ENCODE results near the gene RELL2.
A peak's percentile ranks its signal among the peaks of the same experiment; 100 is the strongest.

The RELL2 gene

DNA sequence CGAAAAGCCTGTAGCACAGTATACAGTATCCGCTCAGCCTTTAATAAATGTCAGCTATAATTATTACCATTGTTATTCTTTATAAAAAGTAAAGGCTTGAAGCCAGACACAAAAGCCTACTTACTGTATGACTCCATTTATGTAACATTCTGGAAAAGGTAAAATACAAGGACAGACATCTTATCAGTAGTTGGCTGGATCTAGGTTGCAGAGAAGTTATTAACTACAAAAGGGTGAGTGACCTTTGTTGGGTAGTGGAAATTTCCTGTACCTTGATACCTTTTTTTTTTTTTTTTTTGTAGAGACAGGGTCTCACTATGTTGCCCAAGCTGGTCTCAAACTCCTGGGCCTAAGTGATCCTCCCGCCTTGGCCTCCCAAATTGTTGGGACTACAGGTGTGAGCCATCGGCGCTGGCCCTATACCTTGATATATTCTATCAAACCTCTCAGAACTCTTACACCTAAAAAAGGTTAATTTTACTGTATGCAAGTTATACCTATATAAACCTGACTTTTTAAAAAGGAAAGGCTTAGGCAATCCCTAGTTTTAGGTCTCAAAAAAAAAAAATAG is 6.1 kb upstream of the RELL2 start:
- Mint-ChIP-seq H3K4me1 (peaks cover 17% of the 10 kb centered on the region), H3K27me3 (no peaks in the 10 kb centered on the region), H3K27ac (ENCODE audit: low read depth) (no peak overlapping the region), H3K36me3 (ENCODE audit: insufficient read depth) (peaks cover 28% of the 10 kb centered on the region), H3K9me3 (no peaks in the 10 kb centered on the region), H3K4me3 (no peak overlapping the region)
- no peak for DNase-seq (ENCODE audit: low spot score in 2 of 2)
- ATAC-seq (replicated peaks; ENCODE audit: extremely low read depth, poor library complexity, severe bottlenecking): no peak

- H3K36me3 Mint-ChIP-seq (ENCODE audit: insufficient read depth): peaks cover 17% of the 10 kb centered on the region
These were observed 4.1 kb upstream of the RELL2 start for GRCh38 chr5:141632650-141633049.

DNA sequence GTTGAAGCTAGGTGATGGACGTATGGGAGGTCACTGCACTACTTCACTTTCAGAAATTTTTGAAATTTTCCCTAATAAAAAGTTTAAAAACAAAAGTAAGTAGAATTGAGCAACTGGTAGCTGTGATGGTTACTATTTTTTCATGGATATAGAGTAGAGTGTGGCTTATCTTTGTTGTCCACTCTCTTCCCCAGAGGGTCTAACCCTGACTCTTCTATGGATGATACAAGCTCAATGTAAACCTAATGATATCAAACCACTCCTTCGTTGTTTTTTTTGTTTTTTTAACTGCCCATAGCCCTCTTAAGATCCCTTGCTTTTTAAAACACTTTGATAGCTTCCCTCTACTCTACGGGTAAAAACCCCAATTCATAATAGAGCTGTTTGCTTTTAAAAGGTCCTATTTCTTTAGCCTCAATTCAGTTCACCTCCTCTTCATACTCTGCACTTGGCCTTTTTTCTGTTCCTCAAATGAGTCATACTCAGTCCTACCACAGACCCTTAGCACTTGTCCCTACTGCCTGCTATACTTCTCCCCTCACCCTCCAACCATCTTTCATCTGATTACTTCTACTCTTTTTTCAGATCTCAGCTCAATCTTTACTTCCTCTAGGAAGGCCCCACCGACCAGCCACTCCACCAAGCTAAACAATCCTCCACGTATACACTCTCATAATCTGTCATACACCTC is 2.8 kb upstream of the RELL2 start:
- Mint-ChIP-seq H3K4me3 (no peak overlapping the region), H3K27me3 (no peaks in the 10 kb centered on the region), H3K9me3 (no peaks in the 10 kb centered on the region), H3K4me1 (peaks cover 33% of the 10 kb centered on the region), H3K27ac (ENCODE audit: low read depth) (no peak overlapping the region), H3K36me3 (ENCODE audit: insufficient read depth) (peaks cover 10% of the 10 kb centered on the region)
- DNase-seq (ENCODE audit: low spot score in 2 of 2) (no peak), ATAC-seq (replicated peaks; ENCODE audit: extremely low read depth, poor library complexity, severe bottlenecking) (no peak)

More at GRCh38 chr5:141632650-141633049, 4.1 kb upstream of the RELL2 start:
- Mint-ChIP-seq H3K9me3 (no peaks in the 10 kb centered on the region), H3K27me3 (no peaks in the 10 kb centered on the region), H3K4me1 (peaks cover 27% of the 10 kb centered on the region), H3K4me3 (no peak overlapping the region), H3K27ac (ENCODE audit: low read depth) (no peak overlapping the region)
- ATAC-seq (replicated peaks; ENCODE audit: extremely low read depth, poor library complexity, severe bottlenecking): no peak
- DNase-seq (ENCODE audit: low spot score in 2 of 2): no peak

- Mint-ChIP-seq H3K27me3 (no peaks in the 10 kb centered on the region), H3K36me3 (ENCODE audit: insufficient read depth) (peaks cover 8% of the 10 kb centered on the region), H3K27ac (ENCODE audit: low read depth) (peak overlapping the region; percentile 88), H3K4me3 (peak overlapping the region; percentile 84), H3K9me3 (no peaks in the 10 kb centered on the region), H3K4me1 (peaks cover 33% of the 10 kb centered on the region)
- ATAC-seq (replicated peaks; ENCODE audit: extremely low read depth, poor library complexity, severe bottlenecking) (no peak), DNase-seq (ENCODE audit: low spot score in 2 of 2) (no peak)
These were observed 2.1 kb upstream of the RELL2 start for GRCh38 chr5:141634720-141635119.

DNA sequence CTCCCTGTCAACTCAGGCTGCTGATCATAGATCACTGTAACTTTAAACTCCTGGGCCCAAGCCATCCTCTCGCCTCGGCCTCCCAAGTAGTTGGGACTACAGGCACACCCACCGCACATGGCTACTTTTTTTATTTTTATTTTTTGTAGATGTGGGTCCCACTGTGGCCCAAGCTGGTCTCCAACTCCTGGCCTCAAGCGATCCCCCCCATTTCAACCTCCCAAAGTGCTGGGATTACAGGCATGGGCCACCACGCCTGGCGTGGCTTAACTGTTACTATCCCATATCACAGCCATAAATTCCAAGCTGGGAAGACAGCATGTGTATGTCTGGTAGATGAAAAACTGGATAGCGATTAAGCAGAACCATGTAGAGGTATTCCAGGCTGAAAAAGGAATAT is 1.2 kb upstream of the RELL2 start:
- Mint-ChIP-seq H3K4me1 (peaks cover 33% of the 10 kb centered on the region), H3K4me3 (peak overlapping the region; percentile 84), H3K27me3 (no peaks in the 10 kb centered on the region), H3K9me3 (no peaks in the 10 kb centered on the region), H3K36me3 (ENCODE audit: insufficient read depth) (peaks cover 8% of the 10 kb centered on the region), H3K27ac (ENCODE audit: low read depth) (peak overlapping the region; percentile 88)
- DNase-seq (ENCODE audit: low spot score in 2 of 2) (no peak), ATAC-seq (replicated peaks; ENCODE audit: extremely low read depth, poor library complexity, severe bottlenecking) (no peak)

- H3K27ac Mint-ChIP-seq (ENCODE audit: low read depth): peak overlapping the region; percentile 88
- peak overlapping the region; percentile 84 for H3K4me3 Mint-ChIP-seq
- peaks cover 37% of the 10 kb centered on the region for H3K4me1 Mint-ChIP-seq
- no peaks in the 10 kb centered on the region for H3K27me3 Mint-ChIP-seq
- DNase-seq (ENCODE audit: low spot score in 2 of 2): no peak
- no peak for ATAC-seq (replicated peaks; ENCODE audit: extremely low read depth, poor library complexity, severe bottlenecking)
- no peaks in the 10 kb centered on the region for H3K9me3 Mint-ChIP-seq
- peaks cover 8% of the 10 kb centered on the region for H3K36me3 Mint-ChIP-seq (ENCODE audit: insufficient read depth)
These were observed 738 bp upstream of the RELL2 start for GRCh38 chr5:141636106-141636412.

- H3K9me3 Mint-ChIP-seq: no peaks in the 10 kb centered on the region
- H3K4me3 Mint-ChIP-seq: peak overlapping the region; percentile 84
- peaks cover 48% of the 10 kb centered on the region for H3K4me1 Mint-ChIP-seq
- H3K27ac Mint-ChIP-seq (ENCODE audit: low read depth): peak overlapping the region; percentile 61
- ATAC-seq (replicated peaks; ENCODE audit: extremely low read depth, poor library complexity, severe bottlenecking) (peak; percentile 65), DNase-seq (ENCODE audit: low spot score in 2 of 2) (no peak)
- H3K27me3 Mint-ChIP-seq: no peaks in the 10 kb centered on the region
- peaks cover 14% of the 10 kb centered on the region for H3K36me3 Mint-ChIP-seq (ENCODE audit: insufficient read depth)
These were observed 448 bp downstream of the RELL2 start for GRCh38 chr5:141637123-141637766.

- ATAC-seq (replicated peaks; ENCODE audit: extremely low read depth, poor library complexity, severe bottlenecking) (peak; percentile 50), DNase-seq (ENCODE audit: low spot score in 2 of 2) (peak; percentile 37 to 48)
- peak overlapping the region; percentile 61 for H3K27ac Mint-ChIP-seq (ENCODE audit: low read depth)
- H3K27me3 Mint-ChIP-seq: no peaks in the 10 kb centered on the region
- peak overlapping the region; percentile 84 for H3K4me3 Mint-ChIP-seq
- H3K36me3 Mint-ChIP-seq (ENCODE audit: insufficient read depth): peaks cover 14% of the 10 kb centered on the region
- peaks cover 48% of the 10 kb centered on the region for H3K4me1 Mint-ChIP-seq
- no peaks in the 10 kb centered on the region for H3K9me3 Mint-ChIP-seq
These were observed 1.1 kb downstream of the RELL2 start for GRCh38 chr5:141637767-141638419.

- Mint-ChIP-seq H3K27ac (ENCODE audit: low read depth) (no peak overlapping the region), H3K27me3 (no peaks in the 10 kb centered on the region), H3K9me3 (no peaks in the 10 kb centered on the region), H3K4me1 (peaks cover 48% of the 10 kb centered on the region), H3K36me3 (ENCODE audit: insufficient read depth) (peaks cover 18% of the 10 kb centered on the region), H3K4me3 (peak overlapping the region; percentile 84)
- no peak for DNase-seq (ENCODE audit: low spot score in 2 of 2)
- no peak for ATAC-seq (replicated peaks; ENCODE audit: extremely low read depth, poor library complexity, severe bottlenecking)
These were observed 2.0 kb downstream of the RELL2 start for GRCh38 chr5:141638771-141639170.

DNA sequence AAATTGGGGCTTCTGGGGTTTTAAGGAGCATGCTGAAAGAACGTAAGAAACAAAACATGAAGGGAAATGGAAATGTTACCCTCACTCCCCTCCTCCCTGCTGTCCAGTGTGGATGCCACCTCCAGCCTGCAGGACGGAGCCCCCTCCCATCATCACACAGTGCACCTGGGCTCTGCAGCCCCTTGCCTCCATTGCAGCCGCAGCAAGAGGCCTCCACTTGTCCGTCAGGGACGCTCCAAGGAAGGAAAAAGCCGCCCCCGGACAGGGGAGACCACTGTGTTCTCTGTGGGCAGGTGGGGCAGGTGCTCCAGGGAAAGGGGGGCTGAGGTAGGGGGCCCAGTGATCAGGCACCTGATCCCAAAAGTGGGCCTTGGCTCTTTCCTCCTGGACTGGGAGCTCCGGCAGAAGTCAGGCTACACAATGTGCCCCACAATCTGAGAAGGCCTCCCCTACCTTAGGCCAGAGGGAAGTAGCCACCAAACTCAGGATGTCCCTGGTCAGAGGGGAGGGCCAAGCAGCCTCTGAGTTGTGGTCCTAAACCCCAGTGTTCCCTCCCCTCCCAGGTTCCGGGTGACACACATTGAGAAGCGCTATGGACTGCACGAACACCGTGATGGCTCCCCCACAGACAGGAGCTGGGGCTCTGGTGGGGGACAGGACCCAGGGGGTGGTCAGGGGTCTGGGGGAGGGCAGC is 2.7 kb downstream of the RELL2 start:
- Mint-ChIP-seq H3K4me3 (no peak overlapping the region), H3K27ac (ENCODE audit: low read depth) (no peak overlapping the region), H3K27me3 (no peaks in the 10 kb centered on the region), H3K4me1 (peaks cover 41% of the 10 kb centered on the region), H3K36me3 (ENCODE audit: insufficient read depth) (peaks cover 25% of the 10 kb centered on the region), H3K9me3 (no peaks in the 10 kb centered on the region)
- ATAC-seq (replicated peaks; ENCODE audit: extremely low read depth, poor library complexity, severe bottlenecking) (no peak), DNase-seq (ENCODE audit: low spot score in 2 of 2) (no peak)

- no peak overlapping the region for H3K4me3 Mint-ChIP-seq
- peaks cover 40% of the 10 kb centered on the region for H3K4me1 Mint-ChIP-seq
- DNase-seq (ENCODE audit: low spot score in 2 of 2) (no peak), ATAC-seq (replicated peaks; ENCODE audit: extremely low read depth, poor library complexity, severe bottlenecking) (no peak)
- H3K9me3 Mint-ChIP-seq: no peaks in the 10 kb centered on the region
- no peak overlapping the region for H3K27ac Mint-ChIP-seq (ENCODE audit: low read depth)
- no peaks in the 10 kb centered on the region for H3K27me3 Mint-ChIP-seq
- peaks cover 29% of the 10 kb centered on the region for H3K36me3 Mint-ChIP-seq (ENCODE audit: insufficient read depth)
These were observed 3.2 kb downstream of the RELL2 start for GRCh38 chr5:141640051-141640415.

- peaks cover 37% of the 10 kb centered on the region for H3K4me1 Mint-ChIP-seq
- peaks cover 29% of the 10 kb centered on the region for H3K36me3 Mint-ChIP-seq (ENCODE audit: insufficient read depth)
- H3K27ac Mint-ChIP-seq (ENCODE audit: low read depth): peak overlapping the region; percentile 29
- DNase-seq (ENCODE audit: low spot score in 2 of 2) (no peak), ATAC-seq (replicated peaks; ENCODE audit: extremely low read depth, poor library complexity, severe bottlenecking) (no peak)
- H3K4me3 Mint-ChIP-seq: no peak overlapping the region
- H3K27me3 Mint-ChIP-seq: no peaks in the 10 kb centered on the region
- H3K9me3 Mint-ChIP-seq: no peaks in the 10 kb centered on the region
These were observed 3.9 kb downstream of the RELL2 start for GRCh38 chr5:141640698-141641097.
